Fibroblast of skin of right biceps (primary cell): ENCODE measurements around the gene PCCB.
"Not testable (repeated sequence)": the region's sequence is repeated elsewhere in the genome, so short reads cannot be mapped to it uniquely, and the experiment has no call there.

Experiments
- DNase-seq: peaks from one replicate; pipeline ENCODE4 v3.0.0-alpha.2; 2013

The PCCB gene

DNA sequence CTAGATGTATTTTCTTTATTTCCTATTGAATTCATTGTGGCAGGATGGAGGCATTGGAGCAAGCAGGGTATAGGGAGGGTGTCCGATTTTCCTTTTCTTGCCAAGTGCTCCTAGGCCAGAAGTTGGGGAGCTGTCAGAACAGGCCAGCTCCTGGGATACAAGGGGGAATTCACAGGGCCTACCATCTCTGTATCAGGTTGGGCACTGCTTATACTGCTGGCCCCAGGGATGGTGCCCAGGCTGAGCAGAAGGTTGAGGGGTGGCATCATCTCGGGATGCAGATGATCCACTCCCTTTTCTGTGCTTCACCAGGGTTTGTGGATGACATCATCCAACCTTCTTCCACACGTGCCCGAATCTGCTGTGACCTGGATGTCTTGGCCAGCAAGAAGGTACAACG lies 79.5 kb downstream of the PCCB start:
- DNase-seq, result no peak

DNA sequence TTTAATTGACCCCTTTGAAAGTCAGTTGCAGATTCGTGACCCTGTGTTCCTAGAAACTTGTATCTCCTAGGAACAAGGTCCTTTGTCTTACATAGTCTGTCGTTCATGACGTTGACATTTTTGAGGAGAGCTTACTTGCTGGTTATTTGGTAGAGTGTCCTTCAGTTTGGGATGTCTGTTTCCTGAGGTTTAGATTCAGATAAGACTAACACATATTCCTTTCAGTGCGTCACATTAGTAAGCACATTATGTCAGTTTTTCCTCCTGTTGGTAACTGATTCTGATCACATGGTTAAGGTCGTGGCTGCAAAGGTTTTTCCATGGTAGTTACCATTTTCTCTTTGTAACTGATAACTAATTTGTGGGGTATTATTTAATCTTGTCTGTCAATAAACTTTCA lies 80.8 kb downstream of the PCCB start:
- DNase-seq, result no peak

GRCh38 chr3:136332302-136332701 lies 82.2 kb downstream of the PCCB start:
- DNase-seq, result no peak

DNA sequence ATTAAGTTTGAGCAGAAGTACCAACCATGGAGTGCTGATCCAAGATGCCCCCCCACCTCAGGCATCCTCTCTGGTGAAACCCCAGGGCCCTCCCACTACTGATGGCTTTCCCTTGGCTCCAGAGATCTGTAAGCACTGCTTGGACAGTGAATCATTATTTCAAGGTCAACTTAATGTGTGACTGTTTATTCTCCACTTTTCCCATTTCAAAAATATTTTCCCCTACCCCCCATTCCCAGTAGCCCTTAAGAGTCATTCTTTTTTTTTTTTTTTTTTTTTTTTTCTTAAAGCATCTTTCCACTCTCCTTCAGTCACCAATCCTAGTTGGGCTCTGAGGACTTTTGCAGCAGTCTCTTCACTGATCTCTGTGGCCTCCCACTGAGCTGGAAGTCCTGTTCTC lies 82.6 kb downstream of the PCCB start:
- peak; percentile 74 for DNase-seq

- no peak for DNase-seq
These were observed 84.1 kb downstream of the PCCB start for GRCh38 chr3:136334209-136334608.

- DNase-seq, result not testable (repeated sequence)
These were observed 84.6 kb downstream of the PCCB start for GRCh38 chr3:136334726-136335125.

DNA sequence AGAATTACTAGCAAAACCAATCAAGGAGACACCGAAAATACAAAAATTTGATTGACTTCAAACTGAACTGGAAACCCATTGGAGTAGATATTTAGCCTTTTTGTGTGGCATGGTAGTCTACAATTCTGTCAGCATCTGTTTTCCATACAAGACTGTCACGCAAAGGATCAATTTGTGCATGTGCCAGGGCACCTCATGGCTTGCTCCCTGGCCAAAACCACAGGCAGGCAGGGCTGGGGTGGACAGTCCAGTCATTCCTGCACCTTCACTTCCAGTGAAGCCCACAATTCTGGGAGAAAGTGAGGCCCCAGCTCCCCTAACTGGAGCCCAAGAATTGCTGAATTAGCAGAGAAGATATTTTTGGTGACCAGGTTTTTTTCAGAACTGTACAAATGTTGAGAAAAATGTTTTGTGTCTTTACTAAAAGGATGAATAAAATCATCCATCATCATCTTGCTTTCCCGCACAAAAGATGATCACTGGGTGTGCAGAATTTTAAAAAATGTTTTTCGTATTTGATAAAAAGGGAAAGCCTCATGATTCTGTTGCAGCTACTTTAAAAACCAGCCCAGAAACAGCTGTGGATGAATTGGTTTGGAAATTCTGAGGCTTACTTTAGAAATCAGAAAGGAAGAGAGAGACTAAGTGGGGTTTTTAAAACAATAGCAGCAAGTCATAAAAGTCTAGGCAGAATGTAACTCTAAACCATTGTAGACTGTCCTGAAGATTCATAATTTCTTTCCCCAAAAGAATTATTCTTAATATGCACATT lies 86.4 kb downstream of the PCCB start:
- peak; percentile 35 for DNase-seq

GRCh38 chr3:136343446-136343845 lies 93.3 kb downstream of the PCCB start:
- DNase-seq, result no peak

DNA sequence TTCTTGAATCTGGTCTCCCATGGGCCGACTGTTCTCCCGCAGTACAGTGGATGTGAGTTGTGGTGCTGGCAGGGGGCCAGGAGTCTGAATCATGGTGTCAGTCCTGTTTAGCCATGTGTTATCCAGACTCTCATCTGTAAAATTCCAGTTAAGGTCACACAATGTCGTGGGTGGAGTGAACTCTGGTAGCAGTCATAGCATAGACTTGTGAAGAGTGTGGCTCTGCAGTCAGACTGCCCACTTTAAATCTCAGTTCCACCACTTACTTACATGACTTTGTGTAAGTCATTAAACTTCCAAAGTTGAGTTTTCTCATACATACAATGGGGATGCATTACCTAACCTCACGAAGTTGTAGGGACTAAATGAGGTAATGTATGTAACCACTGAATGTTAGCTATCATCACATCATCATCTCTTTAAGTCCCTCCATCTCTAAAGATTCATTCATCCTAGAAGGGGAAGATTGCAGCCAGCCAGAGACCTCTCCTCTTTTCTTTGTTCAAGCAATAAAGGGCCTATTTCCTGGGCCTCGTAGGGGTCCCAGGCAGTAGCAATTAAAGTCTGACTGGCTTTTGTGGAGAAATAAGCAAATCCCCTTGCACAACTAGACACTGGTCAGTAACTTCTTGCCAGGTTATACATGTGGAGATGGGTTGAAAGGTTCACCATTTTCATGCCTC lies 93.9 kb downstream of the PCCB start:
- peak; percentile 94 for DNase-seq

DNA sequence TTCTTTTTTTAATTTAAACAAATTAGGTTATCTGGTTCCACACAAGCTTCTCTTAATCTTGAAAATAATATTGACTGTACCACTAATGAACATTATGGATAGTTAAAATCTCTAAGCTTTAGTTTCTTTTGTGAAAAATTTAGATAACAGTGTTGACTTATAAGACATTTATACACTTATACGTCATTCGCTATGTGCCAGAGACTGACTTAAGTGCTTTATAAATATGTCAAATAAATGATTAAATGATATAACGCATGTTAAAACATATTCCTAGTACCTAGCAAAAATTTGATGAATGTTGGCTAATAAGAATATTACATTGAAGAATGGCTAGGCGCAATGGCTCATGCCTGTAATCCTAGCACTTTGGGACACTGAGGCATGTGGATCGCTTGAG lies 96.3 kb downstream of the PCCB start:
- DNase-seq, result no peak

GRCh38 chr3:136350132-136350531 lies 100.0 kb downstream of the PCCB start:
- DNase-seq, result peak; percentile 96

DNA sequence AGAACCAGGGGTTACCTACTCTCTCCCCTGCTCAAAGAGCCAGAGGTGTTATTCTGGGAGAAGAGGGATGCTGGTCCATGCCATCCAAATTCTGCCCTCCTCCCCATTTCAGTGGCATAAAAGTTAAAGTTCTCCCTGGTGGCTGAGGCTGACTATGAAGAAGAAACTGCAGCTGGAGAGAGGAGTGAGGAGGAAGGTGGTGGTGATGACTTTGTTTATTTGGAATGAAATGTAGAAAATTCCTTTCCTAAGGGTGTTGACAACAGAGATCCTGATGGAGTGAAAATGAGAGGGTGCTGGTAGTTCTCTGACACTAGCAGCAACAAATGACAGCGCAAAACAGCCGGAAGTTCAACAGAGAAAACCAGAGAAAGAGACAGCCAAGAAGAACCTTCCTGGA lies 100.4 kb downstream of the PCCB start:
- peak; percentile 87 for DNase-seq

GRCh38 chr3:136351351-136351750 lies 101.2 kb downstream of the PCCB start:
- no peak for DNase-seq

- DNase-seq, result no peak
These were observed 101.8 kb downstream of the PCCB start for GRCh38 chr3:136351905-136352304.

GRCh38 chr3:136353461-136353860 lies 103.3 kb downstream of the PCCB start:
- no peak for DNase-seq

DNA sequence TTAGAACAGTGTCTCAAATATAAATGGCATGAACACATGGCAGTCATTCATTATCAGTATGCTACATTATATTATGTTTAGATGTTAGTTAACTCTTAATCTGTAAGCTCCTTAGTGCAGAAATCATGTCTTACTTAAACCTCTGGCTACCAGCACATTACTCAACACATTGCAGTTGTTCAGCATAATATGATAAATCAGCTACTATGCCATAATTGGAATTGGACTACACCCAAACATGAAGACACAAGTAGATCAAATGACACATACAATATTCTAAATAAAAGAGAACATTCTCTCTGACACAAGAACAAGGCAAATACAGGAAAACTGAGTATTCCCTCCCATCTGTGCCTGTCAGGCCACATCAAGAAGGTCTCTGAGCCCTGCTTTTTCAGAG lies 116.1 kb downstream of the PCCB start:
- DNase-seq, result peak; percentile 61

DNA sequence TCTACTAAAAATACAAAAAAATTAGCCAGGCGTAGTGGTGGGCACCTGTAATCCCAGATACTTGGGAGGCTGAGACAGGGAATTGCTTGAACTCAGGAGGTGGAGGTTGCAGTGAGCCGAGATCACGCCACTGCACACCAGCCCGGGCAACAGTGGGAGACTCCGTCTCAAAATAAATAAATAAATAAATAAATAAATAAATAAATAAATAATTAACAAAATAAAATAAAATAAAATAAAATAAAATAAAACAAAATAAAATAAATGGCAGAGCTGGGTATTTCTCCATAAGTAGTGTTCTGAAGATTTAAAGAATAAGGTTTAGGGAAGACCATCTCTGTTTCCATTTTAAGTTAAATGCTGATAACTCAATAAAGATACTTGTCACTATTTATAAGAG lies 125.7 kb downstream of the PCCB start:
- DNase-seq, result not testable (repeated sequence)

DNA sequence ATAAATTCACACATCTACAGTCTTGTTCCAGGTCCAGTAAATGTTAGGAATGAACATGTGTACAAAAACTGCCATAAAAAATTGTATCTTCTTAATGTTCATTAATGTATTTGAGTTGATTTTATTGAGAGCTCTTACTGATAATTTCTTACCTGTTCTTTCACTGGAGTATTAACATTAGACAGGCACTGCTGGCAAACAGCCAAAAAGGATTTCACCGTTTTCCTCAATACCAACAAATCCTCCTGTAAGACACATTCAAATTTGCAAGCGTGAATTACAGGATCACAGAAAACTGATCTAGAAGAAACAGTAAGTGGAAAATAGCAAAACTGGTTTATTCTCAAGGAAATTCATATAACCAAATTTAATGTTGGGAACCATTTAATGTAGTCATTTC lies 127.4 kb downstream of the PCCB start:
- no peak for DNase-seq

GRCh38 chr3:136378011-136378410 lies 127.9 kb downstream of the PCCB start:
- DNase-seq, result no peak
